ENCODE data around the gene HAGH. TPM values are rescaled to one million over a fixed set of nuclear protein-coding genes. Genes with fewer than 3 reads are reported as not detected.
"Not testable (repeated sequence)": the region's sequence is repeated elsewhere in the genome, so short reads cannot be mapped to it uniquely, and the experiment has no call there.

The HAGH gene
- polyA plus RNA-seq (2013) = 19.7 TPM

DNA sequence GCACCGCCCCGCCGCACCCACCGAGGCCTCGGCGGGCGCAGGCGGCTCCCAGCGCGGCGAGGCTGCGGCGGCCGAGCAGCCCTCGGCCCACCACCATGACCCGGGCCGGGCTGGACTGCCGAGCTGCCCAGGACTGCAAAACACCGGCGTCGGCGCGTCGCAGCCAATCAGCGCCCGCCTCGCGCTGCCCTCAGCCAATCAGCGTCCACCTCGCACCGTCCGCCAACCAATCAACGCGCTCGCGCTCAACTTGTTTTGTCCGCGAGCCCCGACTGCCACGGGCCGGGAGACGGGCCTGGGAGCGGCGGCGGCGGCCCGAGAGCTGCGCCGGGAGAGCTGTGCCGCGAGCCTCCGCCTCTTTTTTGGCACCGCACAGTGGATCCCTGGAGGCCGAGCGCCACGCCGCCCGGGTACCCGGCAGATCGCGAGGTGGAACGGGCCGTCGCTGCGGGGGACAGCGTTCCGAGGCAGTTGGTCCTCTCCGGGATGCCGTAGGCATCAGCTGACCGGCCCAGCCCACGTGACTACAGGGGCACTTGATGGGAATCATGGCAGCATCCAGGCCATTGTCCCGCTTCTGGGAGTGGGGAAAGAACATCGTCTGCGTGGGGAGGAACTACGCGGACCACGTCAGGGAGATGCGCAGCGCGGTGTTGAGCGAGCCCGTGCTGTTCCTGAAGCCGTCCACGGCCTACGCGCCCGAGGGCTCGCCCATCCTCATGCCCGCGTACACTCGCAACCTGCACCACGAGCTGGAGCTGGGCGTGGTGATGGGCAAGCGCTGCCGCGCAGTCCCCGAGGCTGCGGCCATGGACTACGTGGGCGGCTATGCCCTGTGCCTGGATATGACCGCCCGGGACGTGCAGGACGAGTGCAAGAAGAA lies at the start of gene HAGH, which contains the start of gene FAHD1:
Gene HAGH, minus strand, starts transcription at position 135 of the 883 bp plus-strand sequence. Its CDS starts 38 bp downstream, at position 97.
Gene FAHD1, plus strand, starts transcription at position 516 of the 883 bp plus-strand sequence. Its CDS starts 33 bp downstream, at position 549.
- WGBS (ENCODE audit: insufficient coverage) = 0% methylated on average over 91 of the region's 104 CpGs
- ChIA-PET POLR2A (interaction anchor here (0.6 to 1.3 kb wide), 4 partner anchors 8 to 138 kb away, joined by 3 read pairs; partner anchors contain the start of gene RPS2), CTCF (interaction anchor here (0.6 to 2.3 kb wide), 3 partner anchors 14 to 1743 kb away, joined by 4 to 7 read pairs (median 5); no protein-coding TSS in a partner anchor)
- H3K9me3 ChIP-seq (ENCODE audit: control extremely low read depth in 1 of 5, control insufficient read depth in 4 of 5, insufficient read depth in 2 of 5, low read depth in 1 of 5, low read length in 4 of 5) = no peaks in the 10 kb centered on the region
- H3K27me3 ChIP-seq (replicated peaks in 2 of 5; ENCODE audit: control insufficient read depth in 4 of 5, insufficient read depth in 5 of 5, low read length in 4 of 5) = no peaks in the 10 kb centered on the region
- peaks cover 3 to 34% (median 30%) of the 10 kb centered on the region in 4 experiments for H3K4me1 ChIP-seq (ENCODE audit: control extremely low read depth in 1 of 4, control insufficient read depth in 4 of 4, insufficient read depth in 4 of 4, low read length in 3 of 4)
- peaks cover 6 to 21% (median 16%) of the 10 kb centered on the region in 4 experiments for H3K36me3 ChIP-seq (ENCODE audit: control insufficient read depth in 4 of 4, insufficient read depth in 4 of 4, low read length in 3 of 4)
- peak; percentile 92 to 94 (median 93) for DNase-seq
- H3K4me3 ChIP-seq (ENCODE audit: control insufficient read depth in 1 of 7, extremely low read depth in 1 of 7, insufficient read depth in 4 of 7, low read depth in 2 of 7, low read length in 6 of 7) = peak within 1 kb of the TSS; percentile 43 to 99 (median 88)
- H3K27ac ChIP-seq (ENCODE audit: insufficient read depth in 1 of 2, low read depth in 1 of 2, low read length in 2 of 2, poor library complexity in 1 of 2, severe bottlenecking in 2 of 2) = peak within 1 kb of the TSS; percentile 47 to 69

DNA sequence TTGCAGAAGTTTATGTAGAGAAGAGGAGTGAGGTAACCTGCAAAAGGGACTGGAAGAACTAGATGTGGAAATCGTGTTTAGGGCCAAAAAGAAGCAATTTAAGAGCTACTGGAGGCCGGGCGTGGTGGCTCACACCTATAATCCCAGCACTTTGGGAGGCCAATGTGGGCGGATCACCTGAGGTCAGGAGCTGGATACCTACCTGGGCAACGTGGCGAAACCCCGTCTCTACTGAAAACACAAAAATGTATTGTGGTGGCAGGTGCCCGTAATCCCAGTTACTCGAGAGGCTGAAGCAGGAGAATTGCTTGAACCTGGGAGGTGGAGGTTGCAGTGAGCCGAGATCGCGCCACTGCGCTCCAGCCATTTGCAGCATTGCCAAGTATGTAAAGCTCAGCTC lies 49.4 kb upstream of the HAGH start:
- H3K4me1 ChIP-seq (ENCODE audit: control extremely low read depth in 1 of 4, control insufficient read depth in 4 of 4, insufficient read depth in 4 of 4, low read length in 3 of 4); H3K36me3 ChIP-seq (ENCODE audit: control insufficient read depth in 4 of 4, insufficient read depth in 4 of 4, low read length in 3 of 4); H3K4me3 ChIP-seq (ENCODE audit: control insufficient read depth in 1 of 7, extremely low read depth in 1 of 7, insufficient read depth in 4 of 7, low read depth in 2 of 7, low read length in 6 of 7); DNase-seq; H3K9me3 ChIP-seq (ENCODE audit: control extremely low read depth in 1 of 5, control insufficient read depth in 4 of 5, insufficient read depth in 2 of 5, low read depth in 1 of 5, low read length in 4 of 5); H3K27ac ChIP-seq (ENCODE audit: insufficient read depth in 1 of 2, low read depth in 1 of 2, low read length in 2 of 2, poor library complexity in 1 of 2, severe bottlenecking in 2 of 2); POLR2A ChIA-PET: not testable (repeated sequence)
- H3K27me3 ChIP-seq (replicated peaks in 2 of 5; ENCODE audit: control insufficient read depth in 4 of 5, insufficient read depth in 5 of 5, low read length in 4 of 5) = peaks cover 14 to 71% (median 18%) of the 10 kb centered on the region in 5 experiments
- CTCF ChIA-PET = interaction anchor here (0.7 to 1.7 kb wide), 2 partner anchors 12 to 29 kb away, joined by 3 to 6 read pairs; no protein-coding TSS in a partner anchor
- WGBS (ENCODE audit: insufficient coverage) = 97% methylated on average over 9 of the region's 13 CpGs

DNA sequence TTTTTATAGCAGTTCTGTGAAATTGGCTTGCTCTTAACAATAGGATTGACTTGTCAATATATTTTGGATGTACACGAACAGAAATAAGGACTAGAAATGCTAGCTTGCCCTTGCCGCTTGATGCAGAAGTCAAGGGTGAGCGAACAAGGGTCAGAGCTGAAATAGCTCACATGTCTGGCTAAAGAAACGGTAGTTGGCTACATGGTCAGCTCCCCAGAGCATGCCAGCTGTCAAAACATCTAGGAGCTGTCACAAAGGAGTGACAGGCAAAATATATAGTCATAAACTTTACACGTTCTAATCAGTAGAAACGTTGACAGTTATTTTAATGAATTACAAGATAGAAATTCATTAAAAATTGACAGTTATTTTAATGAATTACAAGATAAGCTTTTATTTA lies 48.2 kb upstream of the HAGH start:
- DNase-seq = no peak
- no peak overlapping the region for H3K4me3 ChIP-seq (ENCODE audit: control insufficient read depth in 1 of 7, extremely low read depth in 1 of 7, insufficient read depth in 4 of 7, low read depth in 2 of 7, low read length in 6 of 7)
- no peaks in the 10 kb centered on the region for H3K36me3 ChIP-seq (ENCODE audit: control insufficient read depth in 4 of 4, insufficient read depth in 4 of 4, low read length in 3 of 4)
- peaks cover 0 to 3% (median 0%) of the 10 kb centered on the region in 5 experiments for H3K9me3 ChIP-seq (ENCODE audit: control extremely low read depth in 1 of 5, control insufficient read depth in 4 of 5, insufficient read depth in 2 of 5, low read depth in 1 of 5, low read length in 4 of 5)
- 80% methylated on average over 4 of the region's 6 CpGs for WGBS (ENCODE audit: insufficient coverage)
- no peak overlapping the region for H3K27ac ChIP-seq (ENCODE audit: insufficient read depth in 1 of 2, low read depth in 1 of 2, low read length in 2 of 2, poor library complexity in 1 of 2, severe bottlenecking in 2 of 2)
- CTCF ChIA-PET = interaction anchor here (0.7 kb wide), 1 partner anchor 12 kb away, joined by 3 read pairs; no protein-coding TSS in a partner anchor
- POLR2A ChIA-PET = no interaction called here
- peaks cover 17 to 69% (median 18%) of the 10 kb centered on the region in 5 experiments for H3K27me3 ChIP-seq (replicated peaks in 2 of 5; ENCODE audit: control insufficient read depth in 4 of 5, insufficient read depth in 5 of 5, low read length in 4 of 5)
- H3K4me1 ChIP-seq (ENCODE audit: control extremely low read depth in 1 of 4, control insufficient read depth in 4 of 4, insufficient read depth in 4 of 4, low read length in 3 of 4) = peaks cover 0 to 7% (median 4%) of the 10 kb centered on the region in 4 experiments

DNA sequence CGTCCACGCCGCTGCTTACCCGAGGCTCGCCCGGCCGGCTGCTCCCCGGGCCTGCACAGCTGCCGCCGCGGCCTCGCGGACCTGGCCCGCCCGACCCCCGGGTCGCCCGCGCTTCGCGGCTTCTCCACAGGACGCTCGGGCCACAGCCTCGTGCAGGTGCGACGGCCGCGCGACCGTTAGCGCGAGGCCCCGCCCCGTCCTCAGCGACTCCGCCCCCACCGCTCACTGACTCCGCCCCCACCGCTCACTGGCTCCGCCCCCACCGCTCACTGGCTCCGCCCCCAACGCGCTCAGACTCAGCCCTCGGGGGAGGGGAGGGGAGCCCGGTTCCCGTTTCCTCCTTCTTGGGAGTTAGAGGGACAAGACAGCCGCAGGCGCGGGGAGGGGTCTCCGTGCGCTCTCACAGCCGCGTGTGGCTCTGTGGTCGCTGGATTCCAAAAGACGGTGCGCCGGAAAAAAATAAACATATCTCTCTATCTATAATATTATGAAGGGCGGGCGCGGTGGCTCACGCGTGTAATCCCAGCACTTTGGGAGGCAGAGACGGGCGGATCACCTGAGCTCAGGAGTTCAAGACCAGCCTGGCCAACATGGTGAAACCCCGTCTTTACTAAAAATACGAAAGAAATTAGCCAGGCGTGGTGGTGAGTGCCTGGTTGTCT lies 45.5 kb upstream of the HAGH start, which contains the start of gene MEIOB:
Gene MEIOB, minus strand, starts transcription at position 191 of the 662 bp plus-strand sequence. CDS start 3,989 bp downstream, outside the sequence.
- DNase-seq = peak; percentile 26 to 40 (median 34)

DNA sequence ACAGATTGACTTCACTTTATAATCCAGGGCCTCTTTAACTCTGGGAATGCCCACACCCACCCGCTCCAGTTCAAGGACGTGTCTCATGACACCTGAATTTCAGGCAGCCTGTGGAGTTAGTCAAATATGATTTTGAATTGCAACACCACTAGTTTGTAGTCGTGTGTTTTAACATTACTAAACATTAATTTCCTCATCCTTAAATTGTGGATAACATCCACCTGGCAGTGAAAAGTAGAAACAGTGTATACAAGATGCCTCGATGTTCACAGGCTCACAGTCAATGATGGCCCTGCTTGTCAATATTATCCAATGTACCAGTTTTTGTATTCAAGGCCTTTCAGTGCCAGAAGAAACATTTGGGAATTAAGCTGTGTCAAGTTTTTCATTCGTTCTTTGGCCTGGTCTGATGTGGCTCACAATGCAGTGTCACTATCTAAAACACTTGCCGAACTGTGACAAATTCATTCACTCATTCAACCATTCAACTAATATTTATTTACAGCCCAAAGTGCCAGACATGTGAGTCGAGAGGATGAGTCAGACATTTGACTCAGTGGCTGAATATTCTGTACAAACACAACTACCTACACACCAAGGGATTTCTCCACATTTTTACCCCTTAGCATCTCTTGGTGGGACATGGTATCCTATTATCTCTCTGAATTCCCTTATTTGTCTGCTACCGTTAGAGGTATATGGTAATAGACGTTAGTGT lies 43.9 kb upstream of the HAGH start:
- CTCF ChIA-PET = no interaction called here
- Histone ChIP-seq H3K27ac (ENCODE audit: insufficient read depth in 1 of 2, low read depth in 1 of 2, low read length in 2 of 2, poor library complexity in 1 of 2, severe bottlenecking in 2 of 2) (no peak overlapping the region), H3K4me1 (ENCODE audit: control extremely low read depth in 1 of 4, control insufficient read depth in 4 of 4, insufficient read depth in 4 of 4, low read length in 3 of 4) (peaks cover 0 to 7% (median 4%) of the 10 kb centered on the region in 4 experiments), H3K9me3 (ENCODE audit: control extremely low read depth in 1 of 5, control insufficient read depth in 4 of 5, insufficient read depth in 2 of 5, low read depth in 1 of 5, low read length in 4 of 5) (peaks cover 0 to 3% (median 0%) of the 10 kb centered on the region in 5 experiments), H3K4me3 (ENCODE audit: control insufficient read depth in 1 of 7, extremely low read depth in 1 of 7, insufficient read depth in 4 of 7, low read depth in 2 of 7, low read length in 6 of 7) (no peak overlapping the region), H3K27me3 (replicated peaks in 2 of 5; ENCODE audit: control insufficient read depth in 4 of 5, insufficient read depth in 5 of 5, low read length in 4 of 5) (peaks cover 6 to 39% (median 14%) of the 10 kb centered on the region in 5 experiments), H3K36me3 (ENCODE audit: control insufficient read depth in 4 of 4, insufficient read depth in 4 of 4, low read length in 3 of 4) (no peaks in the 10 kb centered on the region)
- 74% methylated on average over 5 of the region's 9 CpGs for WGBS (ENCODE audit: insufficient coverage)
- POLR2A ChIA-PET = interaction anchor here (0.6 kb wide), 1 partner anchor 15 kb away, joined by 3 read pairs; no protein-coding TSS in a partner anchor
- DNase-seq = no peak

More for the DNA sequence above, 45.5 kb upstream of the HAGH start, which contains the start of gene MEIOB:
- peaks cover 9 to 49% (median 12%) of the 10 kb centered on the region in 5 experiments for H3K27me3 ChIP-seq (replicated peaks in 2 of 5; ENCODE audit: control insufficient read depth in 4 of 5, insufficient read depth in 5 of 5, low read length in 4 of 5)
- no peak within 1 kb of the TSS for H3K27ac ChIP-seq (ENCODE audit: insufficient read depth in 1 of 2, low read depth in 1 of 2, low read length in 2 of 2, poor library complexity in 1 of 2, severe bottlenecking in 2 of 2)
- ChIA-PET CTCF (no interaction called here), POLR2A (no interaction called here)
- peak within 1 kb of the TSS in 3 of 7 experiments; percentile 25 to 33 (median 32) for H3K4me3 ChIP-seq (ENCODE audit: control insufficient read depth in 1 of 7, extremely low read depth in 1 of 7, insufficient read depth in 4 of 7, low read depth in 2 of 7, low read length in 6 of 7)
- H3K36me3 ChIP-seq (ENCODE audit: control insufficient read depth in 4 of 4, insufficient read depth in 4 of 4, low read length in 3 of 4) = no peaks in the 10 kb centered on the region
- WGBS (ENCODE audit: insufficient coverage) = 17% methylated on average over 33 of the region's 68 CpGs
- H3K9me3 ChIP-seq (ENCODE audit: control extremely low read depth in 1 of 5, control insufficient read depth in 4 of 5, insufficient read depth in 2 of 5, low read depth in 1 of 5, low read length in 4 of 5) = peaks cover 0 to 3% (median 0%) of the 10 kb centered on the region in 5 experiments
- peaks cover 0 to 7% (median 4%) of the 10 kb centered on the region in 4 experiments for H3K4me1 ChIP-seq (ENCODE audit: control extremely low read depth in 1 of 4, control insufficient read depth in 4 of 4, insufficient read depth in 4 of 4, low read length in 3 of 4)

DNA sequence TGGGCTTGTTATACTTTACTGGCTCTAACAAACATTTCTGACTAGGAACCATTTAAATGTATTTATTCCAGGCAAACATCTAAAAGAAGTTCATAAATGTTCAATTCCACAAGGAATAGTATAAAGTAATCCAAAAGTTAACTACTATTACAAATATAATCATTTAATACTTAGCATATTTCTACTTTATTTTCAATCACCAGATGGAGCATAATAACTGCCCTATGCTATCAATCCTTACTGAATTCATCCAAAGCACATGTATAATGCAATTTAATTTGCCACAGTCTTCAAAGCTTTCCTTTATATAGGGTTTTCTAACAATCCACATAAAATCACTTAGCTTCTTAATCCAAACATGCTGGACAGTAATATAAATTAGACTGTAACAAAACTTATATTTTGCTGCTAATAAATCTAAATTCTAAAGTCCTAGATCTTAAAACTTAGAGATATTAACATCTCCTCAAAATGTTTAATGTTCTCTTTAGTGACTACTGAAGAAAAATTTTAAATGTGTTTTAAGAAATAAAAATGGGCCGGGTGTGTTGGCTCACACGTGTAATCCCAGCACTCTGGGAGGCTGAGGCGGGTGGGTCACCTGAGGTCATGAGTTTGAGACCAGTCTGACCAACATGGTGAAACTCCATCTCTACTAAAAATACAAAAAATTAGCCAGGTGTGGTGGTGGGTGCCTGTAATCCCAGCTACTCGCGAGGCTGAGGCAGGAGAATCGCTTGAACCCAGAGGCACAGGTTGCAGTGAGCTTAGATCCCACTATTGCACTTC lies 39.5 kb upstream of the HAGH start:
- Histone ChIP-seq H3K9me3 (ENCODE audit: control extremely low read depth in 1 of 5, control insufficient read depth in 4 of 5, insufficient read depth in 2 of 5, low read depth in 1 of 5, low read length in 4 of 5) (no peaks in the 10 kb centered on the region), H3K27ac (ENCODE audit: insufficient read depth in 1 of 2, low read depth in 1 of 2, low read length in 2 of 2, poor library complexity in 1 of 2, severe bottlenecking in 2 of 2) (no peak overlapping the region), H3K4me1 (ENCODE audit: control extremely low read depth in 1 of 4, control insufficient read depth in 4 of 4, insufficient read depth in 4 of 4, low read length in 3 of 4) (no peaks in the 10 kb centered on the region), H3K4me3 (ENCODE audit: control insufficient read depth in 1 of 7, extremely low read depth in 1 of 7, insufficient read depth in 4 of 7, low read depth in 2 of 7, low read length in 6 of 7) (no peak overlapping the region), H3K27me3 (replicated peaks in 2 of 5; ENCODE audit: control insufficient read depth in 4 of 5, insufficient read depth in 5 of 5, low read length in 4 of 5) (peaks cover 2 to 19% (median 9%) of the 10 kb centered on the region in 5 experiments), H3K36me3 (ENCODE audit: control insufficient read depth in 4 of 4, insufficient read depth in 4 of 4, low read length in 3 of 4) (no peaks in the 10 kb centered on the region)
- no CpG with 5 or more reads among the region's 6 CpGs for WGBS (ENCODE audit: insufficient coverage)
- ChIA-PET POLR2A (no interaction called here), CTCF (no interaction called here)
- DNase-seq = no peak
